ENCODE results near the gene KRTAP17-1.

The KRTAP17-1 gene

DNA sequence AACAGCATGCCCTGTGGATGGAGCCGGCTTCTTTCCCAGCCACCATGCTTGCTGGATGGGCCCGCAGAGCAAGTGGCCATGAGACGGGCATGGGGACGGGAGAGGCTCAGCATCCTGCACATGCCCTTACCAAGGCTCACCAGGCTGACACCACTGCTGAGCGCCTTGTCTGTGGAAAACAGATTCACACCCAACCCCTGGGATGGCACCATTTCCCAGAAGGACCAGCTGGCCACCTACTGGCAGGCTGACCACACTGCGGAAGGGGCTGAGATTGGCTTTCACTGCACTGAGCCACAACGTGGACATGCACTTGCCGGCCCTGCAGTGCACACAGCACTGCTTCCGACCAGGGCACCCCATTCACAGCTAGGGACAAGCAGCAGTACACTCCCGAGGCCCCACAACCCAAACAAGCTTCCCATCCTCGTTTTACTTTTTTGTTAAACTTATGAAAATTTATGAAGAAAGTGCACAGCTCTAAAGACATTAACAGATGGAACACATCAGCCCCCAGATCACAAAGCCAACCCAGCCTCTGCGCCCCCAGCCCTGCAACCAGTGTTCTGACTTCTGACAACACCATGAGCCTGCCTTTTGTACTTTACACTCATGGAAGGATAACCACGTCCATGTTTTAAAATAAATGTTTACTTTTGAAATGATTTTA, 13.9 kb upstream of the KRTAP17-1 start:
- H3K36me3 ChIP-seq: no peaks in the 10 kb centered on the region
- H3K4me1 ChIP-seq: no peaks in the 10 kb centered on the region
- no peak overlapping the region for H3K4me3 ChIP-seq (ENCODE audit: low read depth, low read length)
- DNase-seq: peak; percentile 63
- no peaks in the 10 kb centered on the region; the same call in 1 of the 2 replicates for H3K27me3 ChIP-seq
- TF ChIP-seq, protein P1, sequence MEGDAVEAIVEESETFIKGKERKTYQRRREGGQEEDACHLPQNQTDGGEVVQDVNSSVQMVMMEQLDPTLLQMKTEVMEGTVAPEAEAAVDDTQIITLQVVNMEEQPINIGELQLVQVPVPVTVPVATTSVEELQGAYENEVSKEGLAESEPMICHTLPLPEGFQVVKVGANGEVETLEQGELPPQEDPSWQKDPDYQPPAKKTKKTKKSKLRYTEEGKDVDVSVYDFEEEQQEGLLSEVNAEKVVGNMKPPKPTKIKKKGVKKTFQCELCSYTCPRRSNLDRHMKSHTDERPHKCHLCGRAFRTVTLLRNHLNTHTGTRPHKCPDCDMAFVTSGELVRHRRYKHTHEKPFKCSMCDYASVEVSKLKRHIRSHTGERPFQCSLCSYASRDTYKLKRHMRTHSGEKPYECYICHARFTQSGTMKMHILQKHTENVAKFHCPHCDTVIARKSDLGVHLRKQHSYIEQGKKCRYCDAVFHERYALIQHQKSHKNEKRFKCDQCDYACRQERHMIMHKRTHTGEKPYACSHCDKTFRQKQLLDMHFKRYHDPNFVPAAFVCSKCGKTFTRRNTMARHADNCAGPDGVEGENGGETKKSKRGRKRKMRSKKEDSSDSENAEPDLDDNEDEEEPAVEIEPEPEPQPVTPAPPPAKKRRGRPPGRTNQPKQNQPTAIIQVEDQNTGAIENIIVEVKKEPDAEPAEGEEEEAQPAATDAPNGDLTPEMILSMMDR (IDR thresholded peaks at IDR 0.05; ENCODE audit: low read depth, low read length): peak; percentile 75
- no peaks in the 10 kb centered on the region for H3K9me3 ChIP-seq

DNA sequence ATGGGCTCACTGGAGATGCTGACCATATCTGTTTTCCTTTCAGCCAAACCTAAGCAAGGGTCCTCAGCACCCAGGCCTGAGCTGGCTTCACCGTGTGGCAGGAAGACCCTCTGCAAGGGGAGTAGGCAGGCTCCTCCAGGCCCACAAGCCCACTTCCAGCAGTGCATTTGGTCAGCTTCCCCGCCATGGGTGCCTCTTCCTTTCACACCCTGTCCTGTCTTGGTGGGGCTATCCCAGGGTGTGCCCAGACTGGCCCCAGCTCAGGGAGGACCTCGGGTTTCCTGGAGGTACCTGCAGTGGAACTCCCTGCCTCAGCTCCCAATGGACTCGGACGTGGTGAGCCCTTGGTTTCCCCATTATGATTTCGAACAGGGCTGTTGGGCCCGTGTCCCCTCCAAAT, 12.7 kb upstream of the KRTAP17-1 start:
- H3K27me3 ChIP-seq: no peaks in the 10 kb centered on the region; the same call in 1 of the 2 replicates
- H3K9me3 ChIP-seq: no peaks in the 10 kb centered on the region
- H3K36me3 ChIP-seq: no peaks in the 10 kb centered on the region
- H3K4me1 ChIP-seq: no peaks in the 10 kb centered on the region; the same call in 1 of the 2 replicates
- no peak overlapping the region for H3K4me3 ChIP-seq (ENCODE audit: low read depth, low read length)
- no peak for DNase-seq
- TF ChIP-seq, protein P1 (IDR thresholded peaks at IDR 0.05; ENCODE audit: low read depth, low read length): no peak

DNA sequence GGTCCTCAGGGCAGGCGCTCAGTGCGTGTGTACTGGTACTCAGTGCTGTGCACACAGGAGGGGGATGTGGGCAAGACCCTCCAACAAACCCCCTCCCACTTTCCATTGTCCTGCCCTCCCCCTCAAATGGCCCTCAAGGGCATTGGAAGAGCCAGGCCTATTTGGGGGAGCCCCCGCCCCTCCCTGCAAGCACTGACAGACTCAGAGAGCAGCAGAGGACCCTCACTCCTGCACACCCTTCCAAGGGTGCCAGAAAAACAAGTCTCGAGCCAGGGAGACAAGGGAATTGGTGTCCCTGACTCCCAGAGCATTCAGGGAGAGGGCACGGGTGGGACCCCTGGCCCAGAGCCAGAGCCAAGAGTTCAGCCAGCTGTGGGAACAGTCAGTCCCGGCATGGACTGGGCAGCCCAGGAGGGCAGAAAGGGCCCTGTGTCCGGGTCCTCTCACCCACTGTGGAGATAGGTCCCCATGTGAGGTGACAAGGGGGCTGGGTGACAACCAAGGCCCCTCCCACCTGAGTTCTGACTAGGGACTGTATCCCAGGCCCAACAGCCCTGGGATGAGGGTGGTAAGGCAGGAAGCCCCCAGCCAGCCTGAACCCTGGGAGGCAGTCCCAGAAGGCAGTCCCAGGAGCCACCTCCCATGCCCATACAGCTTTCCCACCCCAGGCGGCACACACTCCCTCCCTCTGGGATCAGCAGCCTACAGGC, 12.1 kb upstream of the KRTAP17-1 start:
- Histone ChIP-seq H3K9me3 (no peaks in the 10 kb centered on the region), H3K4me3 (ENCODE audit: low read depth, low read length) (no peak overlapping the region), H3K4me1 (no peaks in the 10 kb centered on the region; the same call in 1 of the 2 replicates), H3K27me3 (no peaks in the 10 kb centered on the region; the same call in 1 of the 2 replicates), H3K36me3 (no peaks in the 10 kb centered on the region)
- DNase-seq: no peak
- TF ChIP-seq, protein P1 (IDR thresholded peaks at IDR 0.05; ENCODE audit: low read depth, low read length): no peak

DNA sequence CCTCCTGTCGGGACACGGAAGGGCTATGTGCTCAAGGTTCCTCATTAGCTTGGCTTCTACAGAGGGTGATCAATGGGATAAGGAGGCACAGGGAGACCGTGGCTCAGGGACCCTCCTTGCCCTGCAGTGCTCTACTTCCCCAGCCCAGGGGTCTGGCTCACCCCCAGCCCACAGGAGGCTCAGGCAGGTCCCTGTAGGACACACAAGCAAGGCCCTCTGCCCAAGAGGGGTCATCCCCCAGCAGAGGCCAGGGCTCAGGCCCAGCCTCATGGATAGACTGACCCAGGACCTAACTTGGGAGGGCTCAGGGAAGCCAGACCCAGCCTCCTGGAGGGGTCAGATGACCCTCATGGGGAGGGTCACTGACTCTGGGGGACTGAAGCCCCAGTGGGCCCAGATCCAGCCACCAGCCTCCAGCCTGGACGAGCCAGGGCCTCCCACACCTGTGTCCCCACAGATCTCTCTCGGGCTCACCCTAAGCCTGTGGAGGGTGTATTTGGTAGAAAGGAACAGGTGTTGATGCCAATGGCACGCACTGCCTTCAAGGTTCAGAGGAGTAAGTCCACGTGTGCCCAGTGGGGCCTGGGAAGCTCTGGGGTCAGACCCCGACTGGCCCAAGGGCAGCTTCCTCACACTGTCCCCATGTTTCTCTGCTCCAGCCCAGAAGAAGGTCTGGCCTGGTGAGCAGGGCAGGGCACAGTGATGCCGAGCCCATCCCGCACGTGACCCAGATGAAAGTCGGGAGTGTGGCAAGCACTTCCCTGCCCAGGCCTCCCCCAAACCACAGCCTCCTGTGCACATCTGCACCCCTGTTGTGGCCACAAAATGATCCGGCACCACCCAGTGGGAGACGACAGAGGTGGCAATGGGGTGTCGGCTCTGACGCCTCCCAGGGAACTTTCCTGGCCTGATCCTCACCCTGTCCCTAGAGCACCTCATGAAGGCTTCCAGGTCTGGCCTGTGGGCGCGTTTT, 10.9 kb upstream of the KRTAP17-1 start:
- H3K36me3 ChIP-seq: no peaks in the 10 kb centered on the region
- no peak for DNase-seq
- no peaks in the 10 kb centered on the region for H3K9me3 ChIP-seq
- no peaks in the 10 kb centered on the region; the same call in 1 of the 2 replicates for H3K27me3 ChIP-seq
- H3K4me1 ChIP-seq: no peaks in the 10 kb centered on the region; the same call in 1 of the 2 replicates
- no peak overlapping the region for H3K4me3 ChIP-seq (ENCODE audit: low read depth, low read length)
- TF ChIP-seq, protein P1 (IDR thresholded peaks at IDR 0.05; ENCODE audit: low read depth, low read length): no peak

DNA sequence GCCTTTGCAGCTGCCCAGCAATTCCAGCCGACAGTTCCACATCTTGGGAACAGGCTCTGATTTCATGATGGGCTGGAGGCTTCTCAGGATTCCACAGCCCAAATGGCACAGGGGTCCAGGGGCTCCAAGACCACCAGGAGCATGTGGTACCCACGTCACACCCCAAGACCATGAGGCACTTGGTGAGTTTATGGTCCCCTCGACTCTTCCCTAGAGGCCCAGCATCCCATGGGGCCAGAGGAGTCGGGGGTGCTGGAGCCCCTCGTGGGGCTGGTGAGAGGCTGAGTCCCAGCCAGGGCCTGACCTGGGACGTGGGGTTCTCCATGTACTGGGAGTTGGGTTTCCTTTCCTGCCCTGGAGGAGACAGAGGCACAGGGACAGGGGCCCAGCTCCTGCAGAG, 10.1 kb upstream of the KRTAP17-1 start:
- no peak overlapping the region for H3K4me3 ChIP-seq (ENCODE audit: low read depth, low read length)
- DNase-seq: no peak
- no peaks in the 10 kb centered on the region for H3K36me3 ChIP-seq
- H3K9me3 ChIP-seq: no peaks in the 10 kb centered on the region
- H3K27me3 ChIP-seq: no peaks in the 10 kb centered on the region
- H3K4me1 ChIP-seq: no peaks in the 10 kb centered on the region; the same call in 1 of the 2 replicates
- TF ChIP-seq, protein P1 (IDR thresholded peaks at IDR 0.05; ENCODE audit: low read depth, low read length): no peak

Measured in BE2C (cell line).